ENCODE results near the gene ZNF488.

ZNF488 gene

DNA sequence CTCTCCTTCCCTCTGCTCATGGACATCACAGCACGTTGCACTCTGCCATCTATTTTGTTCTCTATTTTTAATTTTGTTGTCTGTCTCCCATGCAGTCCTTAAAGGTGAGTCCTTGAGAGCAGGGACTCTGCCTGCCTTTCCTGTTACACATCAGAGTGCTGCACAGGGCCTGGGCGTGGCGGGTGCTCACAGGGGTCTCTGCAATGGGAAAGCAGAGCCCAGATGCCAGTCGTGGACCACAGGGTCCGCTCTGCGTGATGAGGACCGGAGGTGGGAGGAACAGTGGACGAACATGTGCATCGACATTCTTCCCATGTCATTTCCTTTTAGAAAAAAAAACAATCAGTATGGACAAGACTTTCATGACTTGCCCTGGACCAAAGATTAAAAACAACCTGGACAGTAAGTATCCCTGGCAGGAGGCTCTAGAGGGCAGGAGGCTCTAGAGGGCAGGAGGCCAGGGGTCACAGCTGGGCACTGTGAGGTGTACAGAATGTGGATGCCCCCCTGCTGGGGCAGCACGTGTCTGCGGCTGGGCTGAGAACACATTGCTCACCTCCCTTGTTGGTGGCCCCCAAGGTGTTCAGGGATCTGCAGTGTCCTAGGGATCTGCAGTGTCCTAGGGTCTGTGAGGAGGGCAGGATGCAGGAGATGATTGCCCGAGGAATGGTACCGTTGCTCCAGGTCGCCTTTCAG lies 29.6 kb upstream of the ZNF488 start:
- no peak for TF ChIP-seq CTCF (IDR thresholded peaks at IDR 0.05; ENCODE audit: low read depth, low read length, missing control alignments)

GRCh38 chr10:47412869-47413268 lies 28.8 kb upstream of the ZNF488 start:
- H3K4me3 ChIP-seq (ENCODE audit: low read depth, low read length): no peak overlapping the region
- no peak for DNase-seq (ENCODE audit: low read depth)
- no peak for TF ChIP-seq CTCF (IDR thresholded peaks at IDR 0.05; ENCODE audit: low read depth, low read length, missing control alignments)

More for the DNA sequence above, 29.6 kb upstream of the ZNF488 start:
- no peak for DNase-seq (ENCODE audit: low read depth)
- no peak overlapping the region for H3K4me3 ChIP-seq (ENCODE audit: low read depth, low read length)

DNA sequence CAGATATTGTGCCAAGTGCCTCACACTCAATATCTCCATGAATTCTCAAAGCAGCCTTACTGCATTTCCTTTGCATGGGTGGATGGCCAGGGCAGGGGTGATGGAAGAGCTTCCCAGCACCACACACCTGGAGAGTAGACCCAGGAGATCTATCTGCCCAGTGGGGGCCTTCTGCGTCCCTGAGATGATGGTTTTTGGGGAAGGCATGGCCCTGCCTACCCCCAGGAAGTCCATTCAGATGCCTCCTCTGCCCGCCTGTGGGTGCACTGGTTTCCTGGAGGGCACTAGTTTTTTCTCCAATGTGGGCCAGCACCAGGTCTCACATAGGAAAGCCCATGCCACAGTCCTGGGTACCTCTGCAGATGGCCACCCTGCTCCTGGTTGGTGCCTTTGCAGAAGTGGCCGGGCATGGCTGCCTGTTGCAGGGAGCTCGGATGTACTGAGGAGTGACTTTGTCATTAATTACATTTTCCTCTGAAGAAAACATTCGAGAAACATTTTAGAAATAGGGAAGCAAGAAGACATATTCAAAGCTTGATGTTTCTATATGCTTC lies 28.2 kb upstream of the ZNF488 start:
- H3K4me3 ChIP-seq (ENCODE audit: low read depth, low read length): no peak overlapping the region
- no peak for DNase-seq (ENCODE audit: low read depth)
- no peak for TF ChIP-seq CTCF (IDR thresholded peaks at IDR 0.05; ENCODE audit: low read depth, low read length, missing control alignments)

DNA sequence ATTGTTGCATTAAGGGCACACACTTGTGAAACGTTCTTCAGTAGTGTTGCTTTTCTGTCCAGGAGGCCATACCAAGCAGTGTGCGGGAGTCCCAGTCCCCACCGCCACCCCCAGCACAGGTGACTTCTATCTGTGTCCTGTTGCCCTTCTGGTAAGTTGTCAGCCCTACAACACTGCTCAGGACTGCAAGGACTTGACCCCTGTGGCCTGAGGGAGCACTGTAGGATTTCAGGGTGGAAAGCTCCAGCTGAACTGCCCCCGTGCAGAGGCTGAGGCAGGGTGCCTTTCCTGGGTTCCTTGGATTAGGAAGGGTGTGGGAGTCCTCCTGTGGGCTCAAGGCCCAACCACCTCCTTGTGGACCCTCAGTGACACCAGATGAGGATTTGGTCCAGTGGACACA lies 26.8 kb upstream of the ZNF488 start:
- no peak overlapping the region for H3K4me3 ChIP-seq (ENCODE audit: low read depth, low read length)
- DNase-seq (ENCODE audit: low read depth): no peak
- TF ChIP-seq CTCF (IDR thresholded peaks at IDR 0.05; ENCODE audit: low read depth, low read length, missing control alignments): no peak

- no peak overlapping the region for H3K4me3 ChIP-seq (ENCODE audit: low read depth, low read length)
- TF ChIP-seq CTCF (IDR thresholded peaks at IDR 0.05; ENCODE audit: low read depth, low read length, missing control alignments): no peak
- DNase-seq (ENCODE audit: low read depth): no peak
Measured at GRCh38 chr10:47410271-47410670, 26.2 kb upstream of the ZNF488 start.

GRCh38 chr10:47409866-47410256 lies 25.8 kb upstream of the ZNF488 start:
- DNase-seq (ENCODE audit: low read depth): no peak
- no peak overlapping the region for H3K4me3 ChIP-seq (ENCODE audit: low read depth, low read length)
- TF ChIP-seq CTCF (IDR thresholded peaks at IDR 0.05; ENCODE audit: low read depth, low read length, missing control alignments): no peak

Data from GM12864 (cell line).